HUDEP-2 (cell line): Measurements from ENCODE around the gene CDK11B.
A peak's percentile ranks its signal among the peaks of the same experiment; 100 is the strongest.

Experiments
- DNase-seq, 76 experiments: peaks; one replicate each; lab custom pipeline; 2025; ENCODE audit not compliant: unreplicated experiment in 76 of 76; lab: John Stamatoyannopoulos, UW

Gene CDK11B

DNA sequence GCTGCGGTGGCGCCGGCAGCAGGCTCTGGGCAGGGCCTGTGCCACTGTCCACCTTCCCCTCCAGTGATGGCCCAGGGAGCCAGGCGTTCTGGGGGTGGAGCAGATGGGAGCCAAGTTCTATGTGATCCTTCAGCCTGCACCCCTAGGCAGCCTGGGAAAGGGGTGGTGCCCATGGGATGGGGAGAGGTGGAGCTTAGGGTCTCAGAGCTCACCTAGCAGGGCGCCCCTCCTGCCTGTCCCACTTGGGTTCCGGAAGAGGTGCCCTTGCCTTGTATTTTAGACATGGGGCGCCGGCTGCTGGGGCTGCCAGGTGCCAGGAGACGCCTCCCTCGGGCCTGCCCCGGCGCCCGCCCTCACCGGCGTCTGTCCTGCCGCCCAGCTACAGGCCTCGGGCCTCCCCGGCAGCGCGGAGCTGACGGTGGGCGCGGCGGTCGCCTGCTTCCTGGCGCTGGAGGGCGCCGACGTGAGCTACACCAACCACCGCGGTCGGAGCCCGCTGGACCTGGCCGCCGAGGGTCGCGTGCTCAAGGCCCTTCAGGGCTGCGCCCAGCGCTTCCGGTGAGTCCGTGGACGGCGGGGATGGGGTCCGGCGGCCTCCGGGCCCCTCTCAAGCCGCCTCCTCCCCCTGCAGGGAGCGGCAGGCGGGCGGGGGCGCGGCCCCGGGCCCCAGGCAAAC, 29.9 kb downstream of the CDK11B start:
- DNase-seq, result no peak

DNA sequence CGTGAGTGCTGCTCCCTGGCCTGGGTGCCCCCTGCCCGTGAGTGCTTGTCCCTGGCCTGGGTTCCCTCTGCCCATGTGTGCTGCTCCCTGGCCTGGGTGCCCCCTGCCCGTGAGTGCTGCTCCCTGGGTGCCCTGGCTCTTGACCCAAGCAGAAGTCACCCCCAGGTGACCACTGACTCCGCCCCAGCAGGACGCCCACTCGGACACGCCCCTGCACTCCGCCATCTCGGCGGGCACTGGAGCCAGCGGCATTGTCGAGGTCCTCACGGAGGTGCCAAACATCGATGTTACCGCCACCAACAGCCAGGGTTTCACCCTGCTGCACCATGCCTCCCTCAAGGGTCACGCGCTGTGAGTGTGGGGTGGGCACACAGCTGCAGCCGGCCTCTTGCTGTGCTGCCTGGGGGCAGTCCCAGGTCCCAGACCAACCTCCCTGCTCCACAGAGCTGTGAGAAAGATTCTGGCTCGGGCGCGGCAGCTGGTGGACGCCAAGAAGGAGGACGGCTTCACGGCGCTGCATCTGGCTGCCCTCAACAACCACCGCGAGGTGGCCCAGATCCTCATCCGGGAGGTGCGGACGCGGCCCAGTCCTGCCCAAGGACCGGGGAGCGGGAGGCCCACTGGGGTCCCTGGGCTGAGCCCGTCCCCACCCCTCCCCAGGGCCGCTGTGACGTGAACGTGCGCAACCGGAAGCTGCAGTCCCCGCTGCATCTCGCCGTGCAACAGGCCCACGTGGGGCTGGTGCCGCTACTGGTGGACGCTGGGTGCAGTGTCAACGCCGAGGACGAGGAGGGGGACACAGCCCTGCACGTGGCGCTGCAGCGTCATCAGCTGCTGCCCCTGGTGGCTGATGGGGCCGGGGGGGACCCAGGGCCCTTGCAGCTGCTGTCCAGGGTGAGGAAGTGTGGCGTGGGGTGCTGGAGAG, 30.7 kb downstream of the CDK11B start:
- no peak for DNase-seq

DNA sequence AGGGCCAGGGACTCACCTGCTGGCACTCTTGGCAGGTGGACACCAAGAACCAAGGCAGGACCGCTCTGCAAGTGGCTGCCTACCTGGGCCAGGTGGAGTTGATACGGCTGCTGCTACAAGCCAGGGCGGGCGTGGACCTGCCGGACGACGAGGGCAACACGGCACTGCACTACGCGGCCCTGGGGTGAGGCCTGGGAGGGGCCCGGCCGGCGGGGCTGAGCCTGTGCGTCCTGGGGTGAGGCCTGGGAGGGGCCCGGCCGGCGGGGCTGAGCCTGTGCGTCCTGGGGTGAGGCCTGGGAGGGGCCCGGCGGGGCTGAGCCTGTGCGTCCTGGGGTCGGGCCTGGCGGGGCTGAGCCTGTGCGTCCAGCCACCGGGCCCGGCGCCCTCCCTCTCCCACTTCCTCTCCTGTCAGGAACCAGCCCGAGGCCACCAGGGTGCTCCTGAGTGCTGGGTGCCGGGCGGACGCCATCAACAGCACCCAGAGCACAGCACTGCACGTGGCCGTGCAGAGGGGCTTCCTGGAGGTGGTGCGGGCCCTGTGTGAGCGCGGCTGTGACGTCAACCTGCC, 31.5 kb downstream of the CDK11B start:
- DNase-seq, result peak in 27 of 76 experiments; percentile 5 to 50 (median 26)

DNA sequence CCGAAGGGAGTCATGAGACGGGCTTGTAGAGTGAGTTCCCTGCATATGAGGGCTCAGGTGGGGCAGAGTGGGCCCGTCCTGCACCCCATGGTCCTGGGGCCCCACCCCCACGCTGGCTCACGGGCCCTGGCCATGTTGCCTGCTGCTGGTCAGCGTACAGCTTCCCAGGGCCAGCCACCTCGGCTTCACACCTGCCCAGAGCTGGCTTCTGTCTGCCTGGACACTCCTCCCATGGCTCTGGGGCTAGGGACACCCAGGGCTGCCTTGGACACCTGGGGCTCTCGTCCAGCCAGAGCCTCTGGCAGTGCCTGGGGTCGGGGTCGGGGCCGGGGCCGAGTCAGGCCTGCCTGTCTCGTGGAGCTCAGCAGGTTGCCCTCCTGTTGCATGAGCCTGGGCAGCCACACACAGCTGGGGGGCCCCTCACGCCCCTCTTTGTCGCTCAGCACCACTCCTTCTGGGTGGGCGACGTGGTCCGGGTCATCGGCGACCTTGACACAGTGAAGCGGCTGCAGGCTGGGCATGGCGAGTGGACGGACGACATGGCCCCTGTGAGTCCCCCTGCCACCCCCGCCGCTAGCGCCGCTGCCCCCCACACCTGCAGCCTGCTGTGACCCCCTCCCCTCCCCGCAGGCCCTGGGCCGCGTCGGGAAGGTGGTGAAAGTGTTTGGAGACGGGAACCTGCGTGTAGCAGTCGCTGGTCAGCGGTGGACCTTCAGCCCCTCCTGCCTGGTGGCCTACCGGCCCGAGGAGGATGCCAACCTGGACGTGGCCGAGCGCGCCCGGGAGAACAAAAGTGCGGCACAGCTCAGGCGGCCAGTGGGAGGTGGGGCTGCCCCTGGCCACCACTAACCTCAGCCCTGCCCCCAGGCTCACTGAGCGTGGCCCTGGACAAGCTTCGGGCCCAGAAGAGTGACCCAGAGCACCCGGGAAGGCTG, 32.3 kb downstream of the CDK11B start:
- DNase-seq, result no peak

DNA sequence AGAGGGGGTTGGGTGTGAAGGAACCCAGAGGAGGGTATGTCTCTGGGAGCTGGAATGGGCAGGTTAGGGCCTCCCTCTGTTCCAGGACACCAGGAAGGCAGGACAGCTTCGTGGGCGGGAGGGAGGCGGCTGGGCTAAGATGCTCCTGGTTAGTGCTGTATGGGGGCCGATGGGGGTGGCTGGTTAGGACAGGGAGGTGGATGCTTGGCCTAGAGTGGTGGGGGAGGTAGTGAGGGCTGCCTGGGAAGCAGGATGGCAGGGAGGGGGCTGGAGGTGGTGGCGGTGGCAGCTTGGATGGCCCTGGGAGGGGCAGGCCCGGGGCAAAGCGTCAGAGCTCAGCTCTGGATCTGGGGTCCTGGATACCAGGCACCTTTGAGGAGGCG, 33.0 kb downstream of the CDK11B start:
- no peak for DNase-seq

DNA sequence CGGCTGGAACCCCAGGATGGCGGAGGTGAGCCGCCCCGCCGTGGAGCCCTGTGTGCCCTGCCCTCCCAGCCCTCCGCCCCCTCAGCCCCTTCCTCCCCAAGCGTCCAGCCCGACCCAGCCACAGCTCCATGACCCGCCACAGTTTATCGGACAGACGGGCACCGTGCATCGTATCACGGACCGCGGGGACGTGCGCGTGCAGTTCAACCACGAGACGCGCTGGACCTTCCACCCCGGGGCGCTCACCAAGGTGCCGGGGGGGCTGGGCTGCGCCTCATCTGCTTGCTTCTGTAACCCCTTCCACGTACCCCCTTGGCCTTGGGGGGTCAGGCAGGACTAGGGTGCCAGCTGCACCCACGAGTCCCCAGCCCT, 33.4 kb downstream of the CDK11B start:
- no peak for DNase-seq

DNA sequence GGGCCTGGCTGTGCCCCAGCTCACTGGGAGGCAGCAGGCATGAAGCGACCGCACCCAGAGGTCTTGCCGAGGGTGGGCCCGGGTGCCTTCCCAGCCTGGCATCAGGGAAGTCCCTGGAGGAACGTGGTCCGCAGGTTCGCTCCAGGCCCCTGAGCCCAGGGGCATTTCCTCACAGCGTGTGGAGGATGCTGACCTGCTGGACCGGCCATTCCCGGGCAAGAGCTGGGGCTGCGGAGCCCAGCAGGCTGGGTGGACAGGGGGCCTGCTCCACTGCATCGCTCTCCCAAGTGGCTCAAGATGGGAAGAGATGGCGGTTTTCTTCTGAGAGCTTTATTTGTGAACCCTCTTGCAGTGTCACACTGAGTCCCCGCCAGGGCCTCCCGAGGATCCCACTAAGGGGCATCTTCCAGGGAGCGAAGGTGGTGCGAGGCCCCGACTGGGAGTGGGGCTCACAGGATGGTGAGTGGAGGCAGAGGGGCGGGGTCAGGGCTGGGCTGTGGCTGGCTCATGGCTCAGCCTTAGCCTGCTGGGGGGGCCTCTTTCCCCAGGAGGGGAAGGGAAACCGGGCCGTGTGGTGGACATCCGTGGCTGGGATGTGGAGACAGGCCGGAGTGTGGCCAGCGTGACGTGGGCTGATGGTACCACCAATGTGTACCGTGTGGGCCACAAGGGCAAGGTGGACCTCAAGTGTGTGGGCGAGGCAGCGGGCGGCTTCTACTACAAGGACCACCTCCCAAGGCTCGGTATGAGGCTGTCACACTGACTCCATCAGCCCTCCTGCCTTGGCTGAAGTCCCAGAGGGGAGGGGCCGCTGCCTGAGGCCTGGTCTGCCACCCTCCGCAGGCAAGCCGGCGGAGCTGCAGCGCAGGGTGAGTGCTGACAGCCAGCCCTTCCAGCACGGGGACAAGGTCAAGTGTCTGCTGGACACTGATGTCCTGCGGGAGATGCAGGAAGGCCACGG, 34.1 kb downstream of the CDK11B start:
- peak in 20 of 76 experiments; percentile 4 to 48 (median 22) for DNase-seq

DNA sequence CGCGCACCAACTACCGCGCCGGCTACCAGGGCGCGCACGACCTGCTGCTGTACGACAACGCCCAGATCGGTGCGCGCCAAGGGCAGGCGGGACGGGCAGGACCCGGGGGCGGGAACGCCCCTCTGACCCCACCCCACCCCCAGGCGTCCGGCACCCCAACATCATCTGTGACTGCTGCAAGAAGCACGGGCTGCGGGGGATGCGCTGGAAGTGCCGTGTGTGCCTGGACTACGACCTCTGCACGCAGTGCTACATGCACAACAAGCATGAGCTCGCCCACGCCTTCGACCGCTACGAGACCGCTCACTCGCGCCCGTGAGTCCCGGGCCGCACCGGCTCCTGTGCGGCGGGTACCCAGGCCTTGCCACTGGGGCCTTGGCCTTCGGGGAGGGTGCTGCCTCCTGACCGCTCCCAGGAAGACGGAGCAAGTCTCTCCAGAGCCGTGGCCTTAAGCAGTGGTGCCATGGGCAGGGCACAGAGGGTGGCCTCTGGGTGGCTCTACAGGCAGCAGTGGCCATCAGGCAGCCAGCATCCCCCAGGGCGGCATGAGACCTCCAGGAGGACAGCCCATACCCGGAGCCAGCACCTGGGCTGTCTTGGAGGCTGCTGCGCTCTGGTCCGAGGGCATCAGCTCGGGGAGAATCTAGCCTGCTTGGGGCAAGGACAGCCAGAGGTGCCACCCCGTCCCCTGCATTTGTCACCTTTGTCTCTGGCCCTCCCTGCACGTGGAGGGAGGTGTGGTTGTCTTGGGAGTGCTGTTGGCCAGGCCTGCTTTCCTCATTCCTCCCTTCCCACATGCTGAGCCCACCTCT, 35.0 kb downstream of the CDK11B start:
- DNase-seq, result no peak

DNA sequence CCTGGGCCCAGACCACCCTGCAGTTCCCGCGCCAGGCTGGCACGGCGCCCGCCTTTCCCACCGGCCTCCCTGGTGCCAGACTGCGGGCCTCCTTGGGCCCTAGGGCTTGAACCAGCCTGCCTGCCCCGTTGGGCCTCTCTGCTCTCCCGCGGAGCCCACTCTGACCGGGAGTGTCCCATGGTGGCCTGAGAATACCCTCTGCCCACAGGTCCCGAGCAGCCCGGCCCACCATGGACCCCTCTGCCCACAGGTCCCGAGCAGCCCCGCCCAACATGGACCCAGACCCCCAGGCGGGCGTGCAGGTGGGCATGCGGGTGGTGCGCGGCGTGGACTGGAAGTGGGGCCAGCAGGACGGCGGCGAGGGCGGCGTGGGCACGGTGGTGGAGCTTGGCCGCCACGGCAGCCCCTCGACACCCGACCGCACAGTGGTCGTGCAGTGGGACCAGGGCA, 35.6 kb downstream of the CDK11B start:
- no peak for DNase-seq

DNA sequence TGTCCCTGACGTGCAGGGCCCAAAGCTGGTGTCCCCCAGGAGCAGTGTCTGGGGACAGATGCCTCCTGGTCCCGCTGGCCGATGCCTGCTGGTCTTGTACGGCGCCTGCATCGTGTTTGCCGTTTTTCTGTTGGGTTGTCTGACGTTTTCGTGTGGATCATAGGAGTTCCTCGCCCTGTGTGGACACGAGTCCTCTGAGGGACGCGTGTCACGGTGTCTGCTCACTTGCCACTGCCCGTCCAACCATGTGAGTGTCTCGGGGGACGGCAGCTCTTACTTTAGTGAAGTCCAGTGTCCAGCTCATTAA, 36.1 kb downstream of the CDK11B start:
- no peak for DNase-seq

DNA sequence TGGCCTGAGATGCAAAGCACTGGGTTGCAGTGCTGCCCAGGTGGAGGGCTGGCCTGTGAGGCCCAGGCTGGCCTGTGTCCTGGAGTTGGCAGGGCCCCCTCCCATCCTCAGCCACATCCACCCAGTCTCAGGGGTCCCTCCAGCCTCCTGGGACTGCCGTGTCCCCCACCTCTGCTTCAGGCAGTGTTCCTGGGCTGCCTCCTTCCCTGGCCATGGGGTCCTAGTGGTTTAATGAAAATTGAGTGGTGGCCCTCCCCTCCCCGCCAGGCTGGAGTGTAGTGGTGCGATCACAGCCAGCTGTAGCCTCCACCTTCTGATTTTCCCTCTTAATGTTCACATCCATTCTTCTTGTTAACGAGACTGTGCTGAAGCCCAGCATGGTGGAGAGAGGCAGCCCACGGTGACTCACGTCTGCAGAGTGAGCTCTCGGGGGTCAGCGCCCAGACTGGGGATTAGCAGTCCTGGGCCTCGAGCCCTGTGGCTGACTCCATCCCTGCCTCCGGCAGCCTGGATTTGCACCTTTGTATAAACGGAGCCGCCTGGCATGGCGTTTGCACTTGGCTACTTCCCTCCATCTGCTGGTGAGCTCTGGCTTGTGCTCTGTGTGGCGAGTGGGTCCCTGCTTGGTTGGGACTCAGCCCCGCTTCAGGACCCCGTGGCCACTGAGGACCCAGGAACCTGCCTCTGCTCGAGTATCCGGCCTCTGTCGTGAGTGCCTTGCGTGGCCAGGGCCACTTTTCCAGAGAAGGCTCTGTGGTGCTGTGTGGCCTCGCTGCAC, 36.6 kb downstream of the CDK11B start:
- DNase-seq, result no peak

DNA sequence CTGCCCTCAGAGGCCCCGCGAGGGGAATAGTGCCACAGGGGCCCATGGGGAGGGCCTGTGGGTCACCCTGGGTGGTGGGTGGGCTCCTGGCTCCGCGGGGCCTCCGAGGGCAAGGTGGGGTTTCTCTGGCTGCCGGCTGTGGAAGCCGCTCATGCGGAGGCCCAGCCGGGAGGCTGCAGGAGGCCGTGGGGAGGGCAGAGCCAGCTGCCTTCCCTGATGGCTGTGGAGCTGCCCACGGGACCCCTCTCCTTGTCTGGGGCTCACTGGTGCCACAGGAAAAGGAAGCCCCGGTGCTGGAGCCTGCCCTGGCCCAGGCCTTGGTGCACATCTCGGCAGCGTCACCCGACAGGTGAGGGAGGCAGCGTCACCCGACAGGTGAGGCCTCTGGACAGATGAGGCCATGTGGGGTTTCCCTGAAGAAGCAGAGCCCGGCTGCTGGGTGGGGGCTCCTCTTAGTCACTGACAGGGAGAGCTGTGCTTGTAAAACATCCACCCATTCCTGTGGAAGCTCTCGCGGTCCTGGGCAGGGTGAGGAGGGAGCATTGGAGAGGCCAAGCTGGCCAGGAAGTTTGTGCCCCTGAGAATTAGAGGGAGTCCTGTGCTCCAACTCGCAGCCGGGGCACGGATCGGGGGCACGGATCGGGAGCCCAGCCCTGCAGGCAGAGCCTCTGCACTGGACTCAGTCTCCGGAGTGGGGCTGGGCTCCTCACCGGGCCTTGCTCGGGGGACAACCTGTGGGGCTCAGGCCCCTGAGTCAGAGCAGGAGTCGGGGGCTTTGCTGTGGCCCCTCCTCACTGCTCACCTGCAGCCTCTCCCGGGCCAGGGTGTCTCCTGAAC, 37.4 kb downstream of the CDK11B start:
- no peak for DNase-seq

DNA sequence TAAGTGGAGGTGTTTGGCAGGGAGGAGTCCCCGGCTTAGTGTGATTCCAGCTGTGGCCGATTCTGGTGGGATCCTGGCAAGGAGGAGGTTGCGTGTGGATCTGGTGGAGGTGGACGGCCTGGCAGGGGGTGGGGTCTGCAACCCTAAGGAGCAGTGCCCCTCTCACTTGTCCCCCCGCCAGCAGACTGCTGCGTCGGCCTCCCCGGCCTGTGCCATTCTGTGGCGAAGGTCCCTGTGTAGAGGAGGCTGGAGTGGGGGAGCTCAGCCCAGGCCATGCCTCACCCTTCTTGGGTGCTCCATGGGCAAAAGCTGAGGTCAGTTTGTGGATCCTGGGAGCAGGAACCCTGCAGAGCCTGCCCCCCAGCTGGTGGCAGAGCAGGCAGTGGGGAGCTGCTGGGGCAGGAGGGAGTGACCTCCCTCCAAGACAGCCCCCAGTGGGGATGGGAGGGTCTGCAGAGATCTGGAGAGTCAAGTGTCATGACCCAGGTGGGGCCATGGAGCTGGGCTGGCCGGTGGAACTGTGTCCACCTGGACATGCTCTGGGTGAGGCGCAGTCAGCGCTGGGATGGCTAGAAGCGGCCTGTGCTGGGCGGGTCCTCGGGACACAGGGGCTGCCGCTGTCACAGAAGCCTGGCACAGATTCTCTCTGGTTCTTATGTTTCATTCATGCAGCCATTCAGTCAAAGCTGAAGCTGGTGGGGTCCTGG, 38.2 kb downstream of the CDK11B start:
- DNase-seq, result no peak

DNA sequence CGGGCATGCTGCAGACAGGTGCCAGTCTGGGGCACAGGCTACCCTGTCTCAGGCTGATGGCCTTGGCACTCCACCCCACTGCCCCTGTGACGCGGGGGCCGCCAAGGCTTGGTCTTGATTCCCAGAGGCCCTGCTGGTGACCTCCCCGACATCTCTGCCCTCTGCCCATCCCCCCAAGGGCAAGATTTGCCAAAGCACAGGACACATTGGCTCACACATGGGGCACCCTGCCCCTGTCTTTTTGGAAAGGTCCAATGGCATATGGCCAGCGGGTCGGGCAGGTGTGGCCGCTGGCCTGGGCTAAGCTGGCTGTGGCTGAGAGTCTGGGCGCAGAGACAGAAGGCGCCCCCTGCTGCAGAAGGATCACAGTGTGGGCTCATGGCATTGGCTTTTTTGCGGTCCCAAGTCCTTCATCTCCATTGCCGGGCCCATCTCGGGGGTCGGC, 38.9 kb downstream of the CDK11B start:
- DNase-seq, result peak in 22 of 76 experiments; percentile 12 to 63 (median 20)

DNA sequence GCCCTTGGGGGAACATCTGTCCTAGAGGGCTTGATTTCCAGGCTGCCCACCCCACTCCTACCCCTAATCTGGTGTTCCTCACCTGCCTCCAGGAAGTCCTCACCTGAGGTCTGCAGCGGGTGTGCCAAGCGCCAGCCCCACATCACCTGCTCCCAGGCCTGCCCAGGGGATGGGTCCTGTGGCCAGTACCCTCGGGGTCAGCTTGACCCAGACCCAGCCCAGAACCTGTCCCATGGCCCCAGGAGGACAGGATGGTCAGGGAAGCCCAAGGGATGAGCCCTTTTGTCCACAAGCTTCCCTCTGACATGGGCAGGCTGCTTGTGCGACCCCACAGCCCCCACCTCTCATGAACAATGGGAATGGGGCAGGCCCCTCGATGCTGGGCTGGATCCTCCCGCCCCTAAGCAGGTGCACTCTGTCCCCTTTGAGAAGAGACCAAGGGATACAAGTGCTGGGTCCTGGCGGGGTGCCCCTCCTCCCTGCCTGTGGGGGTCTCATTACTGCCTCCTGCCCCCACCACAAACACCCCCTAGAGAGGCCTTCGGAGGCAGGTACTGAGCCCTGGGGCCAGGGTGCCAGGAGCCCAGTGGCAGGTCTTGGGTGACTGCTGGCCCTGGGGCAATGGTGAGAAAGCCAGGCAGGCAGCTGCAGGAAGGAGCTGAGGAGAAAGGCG, 40.3 kb downstream of the CDK11B start:
- DNase-seq, result no peak

DNA sequence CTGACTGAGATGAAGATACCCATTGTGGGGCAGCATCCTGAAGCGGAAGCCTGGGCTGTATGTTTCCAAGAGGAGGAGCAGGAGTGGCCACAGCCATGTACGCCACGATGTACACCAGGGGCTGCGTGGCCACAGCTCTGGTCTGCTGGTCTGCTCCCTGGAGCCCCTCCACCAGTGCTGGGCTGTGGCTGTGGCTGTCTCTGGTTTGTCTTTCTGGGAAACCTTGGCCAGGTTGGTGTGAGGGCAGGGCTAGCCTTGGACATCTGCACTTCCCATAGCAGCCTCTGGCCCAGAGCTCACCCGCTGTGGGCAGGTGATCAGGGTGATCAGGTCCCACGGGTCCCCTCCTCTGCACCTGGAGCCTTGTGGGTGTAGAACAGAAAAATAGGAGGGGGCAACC, 40.9 kb downstream of the CDK11B start:
- DNase-seq, result no peak
